SU-DHL-6 (cell line): Measurements from ENCODE around the gene RNF32.

ENCODE experiments used
- H2AFZ ChIP-seq: fragments of 200-600 bp; sonication (generic); 2 replicates; pipeline ENCODE4 v1.6.1; 2014; ENCODE audit warnings: low read depth, mild to moderate bottlenecking, moderate library complexity, mixed read lengths, antibody characterized with exemption, low read length; ENCODE audit not compliant: severe bottlenecking
- H3F3A ChIP-seq: fragments of 200-600 bp; shearing (Covaris generic); 2 replicates; pipeline ENCODE4 v1.6.0; 2016; ENCODE audit warnings: antibody characterized with exemption, mild to moderate bottlenecking; ENCODE audit not compliant: insufficient read depth
- H3K27ac ChIP-seq: fragments of 200-600 bp; sonication (generic); 2 replicates; pipeline ENCODE4 v1.5.1; 2016; ENCODE audit warnings: low read depth, mild to moderate bottlenecking, low read length, moderate library complexity, mixed read lengths
- H3K27me3 ChIP-seq: fragments of 200-600 bp; sonication (generic), shearing (Covaris generic); 2 replicates; pipeline ENCODE4 v1.6.0; 2014; ENCODE audit warnings: mild to moderate bottlenecking, low read length
- H3K36me3 ChIP-seq: fragments of 200-600 bp; sonication (generic); 2 replicates; pipeline ENCODE4 v1.6.1; 2014; ENCODE audit warnings: mild to moderate bottlenecking, low read length, mixed read lengths
- H3K4me2 ChIP-seq: fragments of 300-600, 200-600 bp; shearing (Covaris generic), sonication (generic); 2 replicates; pipeline ENCODE4 v1.6.0; 2014; ENCODE audit warnings: low read length, low read depth, mild to moderate bottlenecking; ENCODE audit not compliant: poor library complexity, severe bottlenecking
- H3K4me3 ChIP-seq: fragments of 200-600 bp; sonication (generic); 2 replicates; pipeline ENCODE4 v1.5.1; 2014; ENCODE audit warnings: antibody characterized with exemption, low read length, mild to moderate bottlenecking, mixed read lengths; ENCODE audit not compliant: insufficient read depth, poor library complexity, severe bottlenecking
- H3K79me2 ChIP-seq: fragments of 200-600 bp; sonication (generic); 2 replicates; pipeline ENCODE4 v1.6.1; 2014; ENCODE audit warnings: mild to moderate bottlenecking, low read length, moderate library complexity; ENCODE audit not compliant: insufficient read depth
- H3K9ac ChIP-seq: fragments of 200-600 bp; sonication (generic); 2 replicates; pipeline ENCODE4 v1.7.0; 2014; ENCODE audit warnings: mild to moderate bottlenecking, low read length
- H3K9me2 ChIP-seq: fragments of 200-600 bp; sonication (generic); replicated peaks from 2 replicates; pipeline ENCODE4 v1.6.1; 2014; ENCODE audit warnings: low read length; ENCODE audit not compliant: insufficient read depth
- H3K9me3 ChIP-seq: fragments of 200-600 bp; sonication (generic); 2 replicates; pipeline ENCODE4 v1.6.1; 2014; ENCODE audit warnings: low read length, mixed read lengths; ENCODE audit not compliant: insufficient read depth
- H4K20me1 ChIP-seq: fragments of 200-600 bp; sonication (generic); 2 replicates; pipeline ENCODE4 v1.6.1; 2014; ENCODE audit warnings: low read depth, mild to moderate bottlenecking, antibody characterized with exemption, low read length, moderate library complexity, mixed read lengths
- EZH2phosphoT487 ChIP-seq: fragments of 200-600 bp; sonication (generic), shearing (Covaris generic); conservative IDR thresholded peaks from 2 replicates; pipeline ENCODE4 v1.6.1; 2018; ENCODE audit warnings: mild to moderate bottlenecking, antibody characterized with exemption, low read length, moderate library complexity, mixed read lengths
- TF ChIP-seq, protein P1 (sequence below): fragments of 200-600 bp; sonication (generic); IDR thresholded peaks from one replicate; pipeline ENCODE4 v1.5.1; 2017; ENCODE audit warnings: antibody characterized with exemption, mild to moderate bottlenecking, low read length, moderate library complexity; ENCODE audit not compliant: insufficient read depth, poor library complexity, severe bottlenecking

Gene RNF32

DNA sequence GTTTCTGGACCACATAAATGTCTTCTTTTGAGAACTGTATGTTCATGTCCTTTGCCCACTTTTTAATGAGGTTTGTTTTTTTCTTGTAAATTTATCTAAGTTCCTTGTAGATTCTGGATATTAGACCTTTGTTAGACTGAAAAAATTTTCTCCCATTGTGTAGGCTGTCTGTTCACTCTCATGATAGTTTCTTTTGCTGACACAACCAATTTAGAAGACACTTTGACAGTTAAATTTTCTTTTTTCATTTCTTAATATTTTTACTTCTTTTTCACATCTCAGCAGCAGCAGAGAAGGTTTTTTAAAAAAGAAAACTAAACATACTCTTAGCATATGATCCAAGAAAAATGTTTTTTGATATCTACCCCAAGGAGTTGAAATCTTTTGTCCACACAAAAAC lies 61.8 kb downstream of the RNF32 start:
- no peaks in the 10 kb centered on the region for H4K20me1 ChIP-seq
- no peak overlapping the region for H3K27ac ChIP-seq
- H3K27me3 ChIP-seq = no peaks in the 10 kb centered on the region
- no peaks in the 10 kb centered on the region; the same call in 1 of the 2 replicates for H3K9me3 ChIP-seq
- no peaks in the 10 kb centered on the region for H3K9me2 ChIP-seq
- H3K79me2 ChIP-seq = no peaks in the 10 kb centered on the region
- TF ChIP-seq, protein P1, sequence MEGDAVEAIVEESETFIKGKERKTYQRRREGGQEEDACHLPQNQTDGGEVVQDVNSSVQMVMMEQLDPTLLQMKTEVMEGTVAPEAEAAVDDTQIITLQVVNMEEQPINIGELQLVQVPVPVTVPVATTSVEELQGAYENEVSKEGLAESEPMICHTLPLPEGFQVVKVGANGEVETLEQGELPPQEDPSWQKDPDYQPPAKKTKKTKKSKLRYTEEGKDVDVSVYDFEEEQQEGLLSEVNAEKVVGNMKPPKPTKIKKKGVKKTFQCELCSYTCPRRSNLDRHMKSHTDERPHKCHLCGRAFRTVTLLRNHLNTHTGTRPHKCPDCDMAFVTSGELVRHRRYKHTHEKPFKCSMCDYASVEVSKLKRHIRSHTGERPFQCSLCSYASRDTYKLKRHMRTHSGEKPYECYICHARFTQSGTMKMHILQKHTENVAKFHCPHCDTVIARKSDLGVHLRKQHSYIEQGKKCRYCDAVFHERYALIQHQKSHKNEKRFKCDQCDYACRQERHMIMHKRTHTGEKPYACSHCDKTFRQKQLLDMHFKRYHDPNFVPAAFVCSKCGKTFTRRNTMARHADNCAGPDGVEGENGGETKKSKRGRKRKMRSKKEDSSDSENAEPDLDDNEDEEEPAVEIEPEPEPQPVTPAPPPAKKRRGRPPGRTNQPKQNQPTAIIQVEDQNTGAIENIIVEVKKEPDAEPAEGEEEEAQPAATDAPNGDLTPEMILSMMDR = no peak
- TF ChIP-seq EZH2phosphoT487 = no peak
- H3K36me3 ChIP-seq = no peaks in the 10 kb centered on the region
- no peak overlapping the region for H3K4me2 ChIP-seq
- no peak overlapping the region for H3K9ac ChIP-seq
- no peak overlapping the region for H3K4me3 ChIP-seq
- no peak overlapping the region for H2AFZ ChIP-seq
- no peaks in the 10 kb centered on the region; the same call in 1 of the 2 replicates for H3F3A ChIP-seq

DNA sequence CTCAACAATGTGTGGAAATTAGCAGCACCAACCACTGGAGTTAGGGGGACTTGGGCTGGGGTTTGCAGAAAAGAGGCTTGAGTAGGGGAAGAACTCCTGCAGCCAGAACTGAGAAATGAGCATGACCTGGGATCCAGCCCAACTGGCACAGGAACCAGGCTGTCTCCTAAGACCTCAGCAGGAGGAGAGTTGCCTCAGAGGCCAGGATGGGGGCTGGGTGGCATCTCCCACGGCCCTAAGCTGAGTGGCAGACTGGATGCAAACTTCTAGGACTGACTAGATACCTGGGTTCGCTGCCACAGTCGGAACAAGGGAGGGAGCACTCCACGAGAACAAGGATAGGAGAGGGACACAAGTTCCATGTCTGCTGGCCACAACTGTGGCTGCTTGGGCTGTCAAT lies 62.6 kb downstream of the RNF32 start:
- no peaks in the 10 kb centered on the region; the same call in 1 of the 2 replicates for H3K9me3 ChIP-seq
- no peaks in the 10 kb centered on the region; the same call in 1 of the 2 replicates for H3F3A ChIP-seq
- no peaks in the 10 kb centered on the region for H3K9me2 ChIP-seq
- H3K4me2 ChIP-seq = no peak overlapping the region
- H3K27ac ChIP-seq = no peak overlapping the region
- no peaks in the 10 kb centered on the region for H3K36me3 ChIP-seq
- no peak overlapping the region for H3K9ac ChIP-seq
- no peaks in the 10 kb centered on the region for H3K27me3 ChIP-seq
- no peak for TF ChIP-seq EZH2phosphoT487
- TF ChIP-seq, protein P1 = no peak
- no peaks in the 10 kb centered on the region for H4K20me1 ChIP-seq
- no peak overlapping the region for H3K4me3 ChIP-seq
- H2AFZ ChIP-seq = no peak overlapping the region
- no peaks in the 10 kb centered on the region for H3K79me2 ChIP-seq

DNA sequence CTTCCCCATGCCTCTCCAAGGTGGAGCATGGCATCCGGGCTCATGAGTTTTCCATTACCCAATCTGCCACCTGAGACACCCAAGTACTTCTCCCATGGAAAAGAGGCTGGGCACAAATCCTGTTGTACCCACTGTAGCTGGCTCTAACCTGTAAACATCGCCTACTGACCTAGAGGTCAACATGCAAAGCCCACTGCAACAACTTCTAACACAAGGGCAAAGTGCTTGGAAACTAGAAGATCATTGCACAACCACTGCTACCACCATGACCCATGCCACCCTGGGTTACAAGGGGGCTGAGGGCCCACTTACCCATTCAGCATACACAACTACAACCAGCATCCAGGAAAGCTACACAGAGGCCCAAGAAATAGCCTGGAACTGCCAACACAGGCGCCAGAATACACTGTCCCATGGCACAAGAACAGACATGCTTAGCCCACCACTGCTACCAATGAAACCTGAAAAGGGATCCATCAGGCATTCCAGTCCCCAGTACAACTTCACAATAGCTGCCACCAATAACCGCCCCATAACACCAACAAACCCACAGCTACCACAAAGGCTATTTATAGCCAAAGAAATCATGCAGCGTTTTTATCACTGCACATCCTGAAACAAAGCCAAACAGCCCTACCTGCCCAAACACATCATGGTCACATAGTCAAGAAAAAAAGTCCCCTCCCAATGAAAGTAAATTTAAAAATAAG lies 63.4 kb downstream of the RNF32 start:
- H3K9me3 ChIP-seq = no peaks in the 10 kb centered on the region
- no peak overlapping the region for H3K9ac ChIP-seq
- H3F3A ChIP-seq = no peaks in the 10 kb centered on the region; the same call in 1 of the 2 replicates
- no peak for TF ChIP-seq EZH2phosphoT487
- TF ChIP-seq, protein P1 = no peak
- no peaks in the 10 kb centered on the region for H3K27me3 ChIP-seq
- H4K20me1 ChIP-seq = no peaks in the 10 kb centered on the region
- H3K9me2 ChIP-seq = no peaks in the 10 kb centered on the region
- no peaks in the 10 kb centered on the region for H3K79me2 ChIP-seq
- no peaks in the 10 kb centered on the region for H3K36me3 ChIP-seq
- no peak overlapping the region for H2AFZ ChIP-seq
- H3K4me2 ChIP-seq = no peak overlapping the region
- H3K27ac ChIP-seq = no peak overlapping the region
- no peak overlapping the region for H3K4me3 ChIP-seq
